ENCODE measurements around the gene HTRA2.
"Not testable (repeated sequence)": the region's sequence is repeated elsewhere in the genome, so short reads cannot be mapped to it uniquely, and the experiment has no call there.

Gene HTRA2

DNA sequence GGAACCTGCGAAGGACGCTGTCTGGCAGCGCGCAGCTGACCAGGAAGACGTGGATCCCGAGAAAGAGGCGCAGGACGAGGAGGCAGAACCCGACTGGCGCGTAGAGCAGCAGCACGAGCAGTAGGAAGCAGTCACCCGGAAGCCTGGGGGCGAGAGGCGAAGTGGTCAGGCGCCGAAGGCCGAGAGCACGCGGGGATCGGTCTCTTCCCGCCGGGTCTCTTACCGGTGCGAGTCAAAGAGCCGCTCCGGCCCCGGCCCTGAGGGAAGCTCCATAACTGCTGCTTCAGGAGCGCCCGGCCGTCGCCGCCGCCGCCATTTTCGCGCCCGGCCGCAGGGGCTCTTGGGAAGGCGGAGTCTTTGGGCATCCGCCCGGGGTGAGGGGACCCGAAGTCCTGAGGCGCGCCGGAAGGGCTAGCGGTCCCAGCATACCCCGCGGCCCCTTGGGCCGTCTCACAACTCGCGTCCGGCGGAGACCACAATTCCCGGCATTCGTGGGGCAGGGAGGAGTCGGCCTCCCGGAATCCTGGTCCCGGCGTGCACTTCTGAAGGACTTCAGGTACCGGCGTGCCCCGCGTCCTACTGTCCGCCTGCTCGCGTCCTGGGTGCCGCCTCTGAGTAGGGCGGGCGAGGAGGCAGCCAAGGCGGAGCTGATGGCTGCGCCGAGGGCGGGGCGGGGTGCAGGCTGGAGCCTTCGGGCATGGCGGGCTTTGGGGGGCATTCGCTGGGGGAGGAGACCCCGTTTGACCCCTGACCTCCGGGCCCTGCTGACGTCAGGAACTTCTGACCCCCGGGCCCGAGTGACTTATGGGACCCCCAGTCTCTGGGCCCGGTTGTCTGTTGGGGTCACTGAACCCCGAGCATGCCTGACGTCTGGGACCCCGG lies at the start of gene HTRA2, which contains the start of gene AUP1:
HTRA2 (plus strand) TSS at position 577 of the 882 bp plus-strand sequence; CDS start at position 651, 74 bp downstream.
AUP1 (minus strand) TSS at position 350 of the 882 bp plus-strand sequence; CDS start at position 273, 77 bp downstream.
- peak; percentile 75 to 76 for DNase-seq (ENCODE audit: low read depth in 2 of 2)

DNA sequence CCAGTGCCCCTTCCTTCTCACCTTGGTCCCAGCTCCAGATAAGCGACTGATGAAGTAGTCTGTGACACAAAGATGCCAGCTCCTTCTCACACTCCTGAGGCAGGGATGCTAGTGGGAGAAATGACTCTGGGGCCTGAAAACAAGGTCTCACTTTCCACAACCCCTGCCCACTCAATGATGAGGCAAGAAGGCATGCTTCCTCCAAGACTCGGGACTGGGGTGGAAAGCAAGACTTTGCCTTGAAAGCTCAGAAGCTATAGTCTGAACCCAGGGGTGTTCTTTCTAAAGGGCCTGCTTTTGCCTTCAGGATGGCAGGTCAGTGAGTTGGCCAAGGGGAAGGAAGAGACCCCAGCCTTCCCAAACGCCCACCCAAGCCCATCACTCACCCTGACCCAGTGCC lies 48.3 kb upstream of the HTRA2 start:
- DNase-seq (ENCODE audit: low read depth in 2 of 2): no peak

DNA sequence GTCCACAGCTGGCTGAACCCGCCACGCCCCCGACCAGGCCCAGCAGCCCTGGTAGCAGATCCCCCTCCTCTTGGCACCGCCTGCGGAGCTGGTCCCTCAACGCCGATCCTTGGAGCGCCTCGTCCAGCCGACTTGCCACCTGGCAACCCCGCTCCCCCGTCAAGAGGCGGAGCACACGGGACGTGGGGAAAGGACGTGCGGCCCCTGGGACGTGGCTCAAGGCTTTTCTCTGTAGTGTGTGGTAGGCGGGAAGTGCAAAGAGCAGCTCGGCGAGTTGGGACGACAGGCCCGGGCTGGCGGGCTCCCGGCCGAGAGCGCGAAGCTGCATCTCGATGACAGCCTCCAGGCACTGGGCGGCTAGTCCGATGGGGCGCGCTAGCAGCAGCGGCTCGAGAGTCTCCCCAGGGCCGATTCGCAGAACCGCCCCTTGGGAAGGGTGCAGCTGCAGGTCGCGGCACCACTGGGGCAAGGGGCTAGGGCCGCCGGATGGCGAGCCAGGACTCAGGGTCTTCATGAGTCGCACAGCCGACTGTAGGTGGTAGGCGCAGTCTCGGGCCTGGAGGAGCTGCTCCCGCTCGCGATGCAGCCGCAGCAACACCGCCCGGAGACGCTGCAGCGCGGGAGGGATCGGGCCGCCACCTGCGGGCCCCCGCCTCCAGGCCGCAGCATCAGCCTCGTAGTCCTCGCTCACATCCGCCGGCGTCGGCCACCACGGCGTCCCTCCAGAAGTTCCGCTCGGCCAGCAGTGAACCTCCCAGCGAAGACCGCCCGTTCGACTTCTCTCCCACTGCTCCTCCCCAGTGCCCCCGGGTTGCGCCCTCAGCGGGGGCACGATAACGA lies 47.6 kb upstream of the HTRA2 start:
- peak; percentile 19 to 28 for DNase-seq (ENCODE audit: low read depth in 2 of 2)

DNA sequence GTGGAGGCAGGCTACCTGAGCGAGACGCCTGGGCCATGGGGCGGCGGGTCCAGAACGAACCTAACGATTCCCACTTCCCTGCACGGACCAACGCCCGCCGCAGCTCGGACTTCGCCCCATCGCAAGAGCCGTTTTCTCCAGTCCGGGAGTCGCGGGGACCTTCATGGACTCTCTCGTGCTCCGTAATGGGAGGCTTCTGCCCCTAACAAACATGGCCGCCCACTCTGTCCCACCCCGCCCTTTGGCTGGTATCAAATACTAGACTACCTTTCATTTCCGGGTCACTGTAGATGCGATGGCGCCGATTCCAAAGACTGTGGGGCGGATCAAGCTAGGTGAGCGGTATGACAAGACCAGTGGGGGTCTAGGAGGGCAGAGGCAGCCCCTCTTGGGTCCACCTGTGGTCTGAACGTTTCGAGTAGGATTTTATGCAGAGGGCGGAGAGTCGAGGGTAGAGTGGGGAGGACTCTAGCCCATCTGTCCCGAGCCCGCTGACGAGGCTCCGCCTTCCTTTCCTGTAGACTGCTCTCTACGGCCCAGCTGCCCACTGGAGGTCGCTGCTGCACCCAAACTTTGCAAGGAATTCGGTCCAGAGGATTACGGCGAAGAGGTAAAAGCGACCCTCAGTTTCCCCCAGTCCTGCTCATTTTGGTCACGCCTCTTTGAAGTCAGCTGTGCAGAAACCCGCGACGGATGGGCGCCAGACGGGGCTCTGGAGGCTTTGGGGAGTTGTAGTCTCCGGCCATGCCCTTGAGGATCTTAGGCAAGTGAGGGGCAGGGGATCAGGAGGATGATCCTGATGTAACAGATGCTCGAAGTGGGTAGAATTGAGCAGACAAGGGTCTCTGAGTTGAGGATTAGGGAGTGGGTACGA lies 46.7 kb upstream of the HTRA2 start, which contains the start of the genes CCDC142 and TTC31:
CCDC142 (minus strand) TSS at position 198 of the 874 bp plus-strand sequence; CDS start at position 37, 161 bp downstream.
TTC31 (plus strand) TSS at position 281 of the 874 bp plus-strand sequence; CDS start at position 296, 15 bp downstream.
- DNase-seq (ENCODE audit: low read depth in 2 of 2): peak; percentile 84 to 91

DNA sequence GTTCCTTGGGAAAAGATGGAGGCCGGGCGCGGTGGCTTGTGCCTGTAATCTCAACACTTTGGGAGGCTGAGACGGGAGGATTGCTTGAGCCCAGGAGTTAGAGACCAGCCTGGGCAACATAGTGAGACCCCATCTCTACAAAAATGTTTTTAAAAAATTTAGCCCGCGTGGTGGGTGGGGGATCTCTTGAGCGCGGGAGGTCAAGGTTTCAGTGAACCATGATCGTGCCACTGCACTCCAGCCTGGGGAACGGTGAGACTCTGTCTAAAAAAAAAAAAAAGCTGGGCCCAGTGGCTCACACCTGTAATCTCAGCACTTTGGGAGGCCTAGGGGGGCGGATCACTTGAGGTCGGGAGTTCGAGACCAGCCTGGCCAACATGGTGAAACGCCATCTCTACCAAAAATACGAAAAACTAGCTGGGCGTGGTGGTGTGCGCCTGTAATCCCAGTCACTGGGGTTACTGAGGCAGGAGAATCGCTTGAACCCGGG lies 46.0 kb upstream of the HTRA2 start:
- DNase-seq (ENCODE audit: low read depth in 2 of 2): not testable (repeated sequence)

DNA sequence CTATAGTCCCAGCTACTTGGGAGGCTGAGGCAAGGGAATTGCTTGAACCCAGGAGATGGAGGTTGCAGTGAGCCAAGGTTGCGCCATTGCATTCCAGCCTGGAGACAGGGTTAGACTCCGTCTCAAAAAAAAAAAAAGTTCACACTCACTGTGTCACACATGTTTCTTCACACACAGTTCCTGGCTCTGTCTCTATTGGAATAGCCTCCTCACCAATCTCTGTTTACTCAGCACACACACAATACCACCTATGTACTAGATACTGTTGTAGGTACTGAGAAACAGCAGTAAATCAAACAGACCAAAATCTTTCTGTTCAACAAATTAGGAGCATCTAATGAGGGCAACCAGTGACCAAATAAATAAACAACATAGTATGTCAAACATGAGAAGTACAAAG lies 43.6 kb upstream of the HTRA2 start:
- DNase-seq (ENCODE audit: low read depth in 2 of 2): no peak

DNA sequence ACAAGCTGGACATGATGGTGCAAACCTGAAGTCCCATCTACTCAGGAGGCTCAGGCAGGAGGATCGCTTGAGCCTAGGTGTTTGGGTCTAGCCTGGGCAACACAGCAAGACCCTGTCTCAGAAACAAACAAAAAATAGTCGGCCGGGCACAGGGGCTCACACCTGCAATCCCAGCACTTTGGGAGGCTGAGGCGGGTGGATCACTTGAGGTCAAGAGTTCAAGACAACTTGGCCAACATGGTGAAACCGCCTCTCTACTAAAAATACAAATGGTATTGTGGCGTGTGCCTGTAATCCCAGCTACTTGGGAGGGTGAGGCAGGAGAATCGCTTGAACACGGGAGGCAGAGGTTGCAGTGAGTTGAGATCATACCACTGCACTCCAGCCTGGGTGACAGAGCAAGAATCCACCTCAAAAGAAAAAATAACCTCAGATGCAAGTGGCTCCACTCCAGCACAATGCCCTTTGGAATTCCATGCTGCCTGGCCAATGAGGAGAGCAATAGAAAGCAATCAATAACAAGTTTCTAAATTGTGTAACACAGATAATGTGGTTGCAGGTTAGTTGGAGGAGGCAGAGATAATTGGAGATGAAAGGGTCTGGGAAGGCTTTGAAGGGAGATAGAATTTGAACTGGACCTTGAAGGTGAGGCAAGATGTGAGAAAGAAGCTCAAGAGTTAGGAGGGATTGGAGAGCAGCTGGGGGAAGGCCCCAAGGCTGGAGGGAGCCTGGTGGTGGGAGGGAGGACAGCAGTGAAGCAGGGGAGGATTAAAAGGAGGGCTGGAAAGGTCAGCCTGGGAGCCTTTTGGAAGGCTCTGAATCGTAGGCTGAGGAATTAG lies 40.9 kb upstream of the HTRA2 start:
- DNase-seq (ENCODE audit: low read depth in 2 of 2): no peak

DNA sequence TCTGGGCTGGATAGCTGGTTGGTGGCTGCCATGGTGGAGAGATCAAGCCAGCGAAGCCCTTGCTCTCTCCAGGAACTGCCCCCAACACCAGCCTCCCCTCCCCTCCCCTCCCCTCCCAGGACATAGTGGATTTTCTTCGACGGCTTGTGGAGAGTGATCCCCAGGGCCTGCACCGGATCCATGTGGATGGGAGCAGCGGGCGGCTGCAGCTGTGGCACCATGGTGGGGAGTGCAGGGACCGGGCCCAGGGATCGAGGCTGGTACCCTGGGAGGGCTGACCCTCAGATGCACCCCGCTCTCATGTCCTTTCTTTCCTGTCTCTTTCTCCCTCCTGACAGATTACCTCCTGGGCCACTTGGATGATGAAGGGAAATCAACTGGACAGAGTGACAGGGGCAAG lies 39.8 kb upstream of the HTRA2 start:
- no peak for DNase-seq (ENCODE audit: low read depth in 2 of 2)

DNA sequence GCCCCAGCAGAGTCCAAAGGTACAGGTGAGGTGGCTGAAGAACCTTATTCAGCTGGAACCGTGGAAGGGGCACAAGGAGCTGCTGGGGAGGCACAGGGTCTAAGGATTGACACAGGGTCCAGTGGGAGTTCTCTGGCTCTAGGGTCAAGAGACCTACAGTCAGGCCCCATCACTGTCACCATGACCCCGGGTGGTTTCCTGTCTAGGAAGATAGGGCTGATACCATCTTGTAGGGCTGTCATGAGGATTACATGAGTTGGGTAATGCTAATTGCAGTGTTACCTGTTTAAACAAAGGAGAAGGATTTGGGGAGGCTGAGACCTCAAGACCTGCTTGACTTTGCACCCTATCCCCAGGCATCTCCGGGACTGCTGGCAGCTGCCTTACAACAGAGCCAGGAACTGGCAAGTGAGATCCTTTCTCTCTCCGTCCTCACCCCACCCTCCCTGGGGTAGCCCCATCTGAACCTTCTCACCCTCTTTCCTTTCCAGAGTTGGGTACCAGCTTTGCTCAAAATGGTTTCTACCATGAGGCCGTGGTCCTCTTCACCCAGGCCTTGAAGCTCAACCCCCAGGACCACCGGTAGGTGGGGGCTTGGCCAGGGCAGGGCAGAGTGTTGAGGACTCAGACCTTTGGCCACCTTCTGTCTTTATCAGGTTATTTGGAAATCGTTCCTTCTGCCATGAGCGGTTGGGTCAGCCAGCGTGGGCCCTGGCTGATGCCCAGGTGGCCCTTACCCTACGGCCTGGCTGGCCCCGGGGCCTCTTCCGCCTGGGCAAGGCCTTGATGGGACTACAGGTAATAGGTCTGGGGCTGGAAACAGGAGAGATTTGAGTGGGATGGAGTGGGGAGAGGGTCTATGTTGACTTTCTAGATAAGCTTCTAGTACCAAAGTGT lies 37.8 kb upstream of the HTRA2 start:
- DNase-seq (ENCODE audit: low read depth in 2 of 2): no peak

DNA sequence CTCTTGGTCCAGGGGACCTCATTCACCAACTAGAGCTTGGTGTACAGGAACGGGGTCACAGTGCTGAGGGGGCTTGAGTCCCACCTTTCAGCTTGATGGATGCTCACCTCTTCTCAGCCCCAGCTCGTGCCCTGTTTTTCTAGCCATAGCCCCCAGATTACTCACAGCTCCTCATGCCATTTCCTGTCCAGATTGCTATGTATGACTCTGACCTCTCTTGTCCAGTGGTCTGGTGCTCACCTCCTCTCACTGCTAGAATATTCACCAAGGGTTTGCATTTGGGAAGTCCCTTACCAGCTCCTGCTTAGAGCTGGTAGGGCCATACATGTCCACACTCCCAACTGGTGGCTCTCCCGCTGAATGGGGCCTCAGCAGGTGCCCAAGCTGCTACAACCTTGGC lies 36.2 kb upstream of the HTRA2 start:
- no peak for DNase-seq (ENCODE audit: low read depth in 2 of 2)

DNA sequence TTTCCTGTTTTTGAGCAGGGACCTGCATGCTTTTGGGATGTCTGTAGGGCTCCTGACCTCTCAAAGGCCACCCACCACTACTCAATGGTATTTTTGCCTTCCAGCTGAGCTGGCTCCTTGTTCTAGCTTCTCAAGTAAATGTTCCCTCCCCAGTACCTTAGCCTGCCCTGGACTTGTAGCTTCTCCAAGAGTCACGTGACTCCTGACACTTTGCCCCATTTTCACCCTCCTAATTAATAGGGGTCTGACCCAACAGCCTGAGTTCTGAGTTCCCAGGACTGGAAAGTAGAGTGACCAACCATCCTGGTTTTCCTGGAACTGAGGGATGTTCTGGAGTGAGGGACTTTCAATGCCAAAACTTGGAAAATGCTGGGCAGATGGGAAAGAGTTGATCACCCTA lies 34.3 kb upstream of the HTRA2 start:
- no peak for DNase-seq (ENCODE audit: low read depth in 2 of 2)

DNA sequence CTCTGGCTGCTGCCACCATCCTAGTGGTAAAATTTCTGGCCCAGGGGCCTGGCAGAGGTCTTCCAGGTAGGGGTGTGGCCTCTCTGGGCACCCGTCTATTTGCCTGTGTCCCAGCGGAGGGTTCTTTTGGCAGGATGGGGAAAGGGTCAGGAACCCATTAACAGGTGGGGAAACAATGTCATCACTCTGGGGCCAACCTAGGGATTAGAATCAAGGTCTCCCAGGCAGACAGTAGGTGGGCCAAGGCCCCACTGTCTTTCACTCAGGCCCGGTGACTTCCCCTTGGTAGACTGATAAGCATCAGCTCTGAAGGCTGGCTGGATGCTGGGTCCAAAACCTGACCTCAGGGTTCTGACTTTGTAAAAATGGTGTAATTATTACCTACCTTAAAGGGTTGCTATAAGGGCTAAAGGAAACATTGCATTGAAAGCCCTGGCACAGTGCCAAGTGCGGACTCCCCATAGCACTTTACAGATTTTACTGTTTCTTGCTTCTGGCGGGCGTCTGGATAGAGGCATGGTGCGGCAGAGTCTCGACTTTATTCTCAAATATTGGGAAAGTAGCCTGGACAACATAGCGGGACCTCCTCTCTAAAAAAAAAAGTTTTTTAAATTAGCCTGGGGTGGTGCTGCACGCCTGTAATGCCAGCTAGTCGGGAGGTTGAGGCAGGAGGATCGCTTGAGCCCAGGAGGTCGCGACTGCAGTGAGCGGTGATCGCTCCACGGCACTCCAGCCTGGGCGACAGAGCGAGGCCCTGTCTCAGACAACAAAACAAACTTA lies 32.5 kb upstream of the HTRA2 start:
- no peak for DNase-seq (ENCODE audit: low read depth in 2 of 2)

DNA sequence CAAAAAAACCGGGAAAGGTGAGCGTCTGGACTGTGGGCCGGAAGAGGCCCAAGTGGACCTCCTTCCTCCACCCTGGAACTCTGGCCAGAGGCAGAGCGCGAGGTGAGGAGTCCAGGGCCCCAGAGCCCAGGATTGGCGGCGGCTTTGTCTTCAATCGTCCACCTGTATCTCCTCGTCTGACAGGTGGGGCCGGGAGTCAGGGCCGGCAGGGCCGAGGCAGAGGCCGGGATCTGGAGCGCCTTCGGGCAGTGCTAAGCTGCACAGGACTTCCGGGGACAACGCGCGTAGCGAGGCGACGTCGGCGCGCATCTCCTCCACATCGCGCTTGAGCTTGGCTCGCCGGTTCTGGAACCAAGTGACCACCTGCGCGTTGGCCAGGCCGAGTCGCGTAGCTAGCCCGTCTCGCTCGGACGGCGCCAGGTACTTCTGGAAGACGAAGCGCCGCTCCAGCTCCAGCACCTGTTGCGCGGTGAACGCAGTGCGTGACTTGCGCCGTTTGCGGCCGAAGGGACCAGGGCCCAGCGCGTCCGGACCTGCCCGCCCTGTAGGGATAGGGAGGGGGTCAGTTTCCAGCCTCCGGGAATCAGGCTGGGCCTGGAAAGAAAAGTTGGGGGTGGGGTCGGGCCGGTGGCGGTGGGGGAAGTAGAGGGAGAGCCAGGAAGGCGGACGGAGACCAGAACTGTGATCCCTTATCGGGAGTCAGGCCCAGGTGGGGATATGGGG lies 31.8 kb upstream of the HTRA2 start:
- no peak for DNase-seq (ENCODE audit: low read depth in 2 of 2)

DNA sequence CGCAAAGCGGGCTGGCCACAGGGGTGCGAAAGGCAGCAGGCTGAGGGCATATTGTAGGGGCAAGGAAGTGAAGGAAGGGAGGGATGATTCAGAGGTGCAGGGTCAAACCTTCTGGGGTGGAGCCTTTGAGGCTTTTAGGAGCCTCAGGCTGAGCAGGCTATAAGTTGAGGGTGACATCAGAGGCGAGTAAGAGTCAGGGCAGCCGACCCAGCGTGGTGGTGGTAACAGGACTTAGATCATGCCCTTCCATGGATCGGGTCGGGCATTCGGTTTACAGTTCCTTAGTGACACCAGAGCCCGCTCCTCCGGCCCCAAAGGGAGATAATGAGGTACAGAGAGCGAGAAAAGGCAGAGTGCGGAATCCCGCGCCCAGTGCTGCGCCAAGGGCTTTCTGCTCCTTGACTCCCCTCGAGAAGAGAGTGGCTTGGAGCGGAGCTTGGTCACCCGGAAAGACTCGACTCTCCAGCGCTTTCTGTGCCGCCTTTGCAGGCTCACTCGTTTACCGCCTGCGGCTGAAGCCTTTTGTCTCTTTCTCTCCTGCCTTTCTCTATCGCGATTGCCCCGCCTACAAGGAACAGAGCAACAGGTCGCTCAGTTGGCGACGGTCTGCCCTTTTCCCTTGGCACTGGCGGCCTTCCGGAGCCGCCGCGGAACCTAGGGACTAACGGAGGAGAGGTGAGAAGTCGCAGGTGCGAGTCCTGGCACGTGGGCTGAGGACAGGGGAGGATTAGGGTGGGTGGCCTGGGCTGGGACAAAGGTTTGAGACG lies 31.1 kb upstream of the HTRA2 start:
- DNase-seq (ENCODE audit: low read depth in 2 of 2): no peak

DNA sequence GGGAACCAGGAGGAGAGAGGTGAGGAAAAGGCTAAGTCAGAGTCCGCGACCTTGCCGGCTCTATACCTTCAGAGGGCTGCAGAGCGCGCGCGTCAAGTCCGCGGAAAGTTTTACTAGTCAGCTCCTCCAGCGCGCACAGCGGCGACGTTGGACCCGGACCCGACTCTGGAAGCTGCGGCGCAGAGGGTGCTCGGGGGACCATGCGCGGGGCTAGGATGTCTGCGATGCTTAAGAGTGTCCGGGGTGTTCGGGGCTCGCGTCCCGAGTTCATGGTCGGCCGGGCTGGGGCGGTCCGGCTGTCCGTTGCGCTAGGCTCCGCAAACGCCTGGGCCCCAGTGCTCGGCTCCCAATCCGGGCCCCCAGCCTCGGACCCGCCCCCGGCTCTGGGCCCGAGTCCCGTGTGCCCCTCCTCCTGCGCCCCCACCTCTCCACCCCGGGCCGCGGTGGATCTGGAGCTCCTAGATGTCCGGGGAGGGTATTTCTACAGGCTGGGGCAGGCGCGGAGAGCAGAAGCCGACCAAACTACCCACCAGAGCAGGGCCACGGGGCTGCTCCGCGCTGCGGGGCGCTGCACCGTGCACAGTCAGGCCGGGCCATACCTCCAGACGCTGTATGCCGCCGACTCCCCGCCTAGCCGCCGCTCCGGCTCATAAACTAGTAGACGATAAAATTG lies 30.3 kb upstream of the HTRA2 start, which contains the start of gene LBX2:
LBX2 (minus strand) TSS at position 337 of the 673 bp plus-strand sequence; CDS start at position 271, 66 bp downstream.
- DNase-seq (ENCODE audit: low read depth in 2 of 2): no peak

DNA sequence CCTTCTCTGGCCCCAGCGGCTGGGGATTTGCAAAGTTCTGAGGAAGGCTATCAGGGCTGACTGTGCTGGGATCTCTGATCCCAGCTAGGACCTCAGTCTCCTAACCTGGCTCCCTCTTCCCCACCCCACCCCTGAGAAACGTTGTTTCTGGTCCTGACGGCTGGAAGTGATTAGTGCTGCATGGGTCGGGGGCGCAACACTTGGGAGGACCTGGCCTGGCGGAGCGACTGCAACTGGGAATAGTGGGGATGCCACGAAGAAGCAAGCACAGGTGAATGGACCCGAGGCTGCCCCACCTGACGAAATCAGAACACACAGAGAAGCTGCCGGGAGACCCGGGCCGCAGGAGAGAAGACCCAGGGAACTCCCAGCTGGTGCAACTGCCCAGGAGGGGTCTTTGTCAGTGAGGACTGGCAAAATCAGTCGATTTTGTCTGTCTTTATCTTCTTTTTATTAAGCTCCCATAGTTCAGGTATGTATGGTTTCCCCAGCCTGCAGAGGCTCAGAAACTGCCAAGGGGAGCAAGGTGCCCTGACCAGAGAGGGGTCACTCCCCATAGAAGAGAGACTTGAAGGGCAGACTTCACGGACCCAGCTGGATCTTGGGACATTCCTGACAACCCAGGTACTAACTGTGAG lies 29.7 kb upstream of the HTRA2 start:
- no peak for DNase-seq (ENCODE audit: low read depth in 2 of 2)

All from stimulated activated CD8-positive, alpha-beta memory T cell treated with anti-CD3 and anti-CD28 coated beads, Interleukin-15, amount 100 ng/mL, for 4 hours (primary cell).